ENCODE data around the gene NCKAP5L. TPM values are rescaled to one million over a fixed set of nuclear protein-coding genes. Genes with fewer than 3 reads are reported as not detected.

Gene NCKAP5L
- total and polyA plus RNA-seq, 9 of the 15 experiments (the other 6 are each of a cell fraction or from before 2014, with no cell fraction given), result 0.01 to 14.4 (median 3.7) TPM

- TF ChIP-seq, protein P1, sequence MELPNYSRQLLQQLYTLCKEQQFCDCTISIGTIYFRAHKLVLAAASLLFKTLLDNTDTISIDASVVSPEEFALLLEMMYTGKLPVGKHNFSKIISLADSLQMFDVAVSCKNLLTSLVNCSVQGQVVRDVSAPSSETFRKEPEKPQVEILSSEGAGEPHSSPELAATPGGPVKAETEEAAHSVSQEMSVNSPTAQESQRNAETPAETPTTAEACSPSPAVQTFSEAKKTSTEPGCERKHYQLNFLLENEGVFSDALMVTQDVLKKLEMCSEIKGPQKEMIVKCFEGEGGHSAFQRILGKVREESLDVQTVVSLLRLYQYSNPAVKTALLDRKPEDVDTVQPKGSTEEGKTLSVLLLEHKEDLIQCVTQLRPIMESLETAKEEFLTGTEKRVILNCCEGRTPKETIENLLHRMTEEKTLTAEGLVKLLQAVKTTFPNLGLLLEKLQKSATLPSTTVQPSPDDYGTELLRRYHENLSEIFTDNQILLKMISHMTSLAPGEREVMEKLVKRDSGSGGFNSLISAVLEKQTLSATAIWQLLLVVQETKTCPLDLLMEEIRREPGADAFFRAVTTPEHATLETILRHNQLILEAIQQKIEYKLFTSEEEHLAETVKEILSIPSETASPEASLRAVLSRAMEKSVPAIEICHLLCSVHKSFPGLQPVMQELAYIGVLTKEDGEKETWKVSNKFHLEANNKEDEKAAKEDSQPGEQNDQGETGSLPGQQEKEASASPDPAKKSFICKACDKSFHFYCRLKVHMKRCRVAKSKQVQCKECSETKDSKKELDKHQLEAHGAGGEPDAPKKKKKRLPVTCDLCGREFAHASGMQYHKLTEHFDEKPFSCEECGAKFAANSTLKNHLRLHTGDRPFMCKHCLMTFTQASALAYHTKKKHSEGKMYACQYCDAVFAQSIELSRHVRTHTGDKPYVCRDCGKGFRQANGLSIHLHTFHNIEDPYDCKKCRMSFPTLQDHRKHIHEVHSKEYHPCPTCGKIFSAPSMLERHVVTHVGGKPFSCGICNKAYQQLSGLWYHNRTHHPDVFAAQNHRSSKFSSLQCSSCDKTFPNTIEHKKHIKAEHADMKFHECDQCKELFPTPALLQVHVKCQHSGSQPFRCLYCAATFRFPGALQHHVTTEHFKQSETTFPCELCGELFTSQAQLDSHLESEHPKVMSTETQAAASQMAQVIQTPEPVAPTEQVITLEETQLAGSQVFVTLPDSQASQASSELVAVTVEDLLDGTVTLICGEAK (IDR thresholded peaks at IDR 0.05), result no peak
- TF ChIP-seq, protein P1 (CRISPR knock-in tag; IDR thresholded peaks at IDR 0.05), result no peak
- peak; percentile 1; the same call in 1 of the 2 replicates for TF ChIP-seq ZKSCAN1 (IDR thresholded peaks at IDR 0.05; ENCODE audit: low read depth, low read length)
- TF ChIP-seq FUS (optimal IDR thresholded peaks at IDR 0.05; ENCODE audit: low read depth, low read length), result no peak
- TF ChIP-seq DIDO1 (tag; IDR thresholded peaks at IDR 0.05; ENCODE audit: low read depth), result no peak
- TF ChIP-seq HMBOX1 (IDR thresholded peaks at IDR 0.05), result no peak
- TF ChIP-seq, protein P2, sequence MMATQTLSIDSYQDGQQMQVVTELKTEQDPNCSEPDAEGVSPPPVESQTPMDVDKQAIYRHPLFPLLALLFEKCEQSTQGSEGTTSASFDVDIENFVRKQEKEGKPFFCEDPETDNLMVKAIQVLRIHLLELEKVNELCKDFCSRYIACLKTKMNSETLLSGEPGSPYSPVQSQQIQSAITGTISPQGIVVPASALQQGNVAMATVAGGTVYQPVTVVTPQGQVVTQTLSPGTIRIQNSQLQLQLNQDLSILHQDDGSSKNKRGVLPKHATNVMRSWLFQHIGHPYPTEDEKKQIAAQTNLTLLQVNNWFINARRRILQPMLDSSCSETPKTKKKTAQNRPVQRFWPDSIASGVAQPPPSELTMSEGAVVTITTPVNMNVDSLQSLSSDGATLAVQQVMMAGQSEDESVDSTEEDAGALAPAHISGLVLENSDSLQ (IDR thresholded peaks at IDR 0.05), result no peak
- no peak for TF ChIP-seq ETV1 (tag; conservative IDR thresholded peaks at IDR 0.05; ENCODE audit: low read depth)
- no peak for TF ChIP-seq NR2C2 (CRISPR knock-in tag; IDR thresholded peaks at IDR 0.05)
- TF ChIP-seq NR2C2 (tag; IDR thresholded peaks at IDR 0.05), result no peak
- no peak for TF ChIP-seq HCFC1 (IDR thresholded peaks at IDR 0.05; ENCODE audit: low read depth, low read length)
- TF ChIP-seq RUNX1 (IDR thresholded peaks at IDR 0.05; ENCODE audit: low read depth), result no peak
- TF ChIP-seq MCM7 (IDR thresholded peaks at IDR 0.05), result no peak
- no peak for TF ChIP-seq ETV6 (IDR thresholded peaks at IDR 0.05; ENCODE audit: borderline replicate concordance in 1 of 2, low read depth in 2 of 2, low read length in 1 of 2)
- TF ChIP-seq ETV6 (CRISPR knock-in tag; IDR thresholded peaks at IDR 0.05; ENCODE audit: borderline replicate concordance), result no peak
- no peak for TF ChIP-seq RBM17 (IDR thresholded peaks at IDR 0.05; ENCODE audit: borderline replicate concordance, low read depth, low read length)
- no peak for TF ChIP-seq CBX2 (IDR thresholded peaks at IDR 0.05; ENCODE audit: insufficient read depth, low read length, poor library complexity, severe bottlenecking)
- TF ChIP-seq RBM39 (optimal IDR thresholded peaks at IDR 0.05; ENCODE audit: low read depth, low read length), result no peak
- no peak for TF ChIP-seq NBN (IDR thresholded peaks at IDR 0.05; ENCODE audit: low read depth)
- no peak for TF ChIP-seq SP1 (CRISPR knock-in tag; IDR thresholded peaks at IDR 0.05)
Measured at GRCh38 chr12:49776413-49776812, 51.8 kb downstream of the NCKAP5L start (continued).

Data from K562 (cell line).